Activated naive CD4-positive, alpha-beta T cell treated with anti-CD3 and anti-CD28 coated beads, Interleukin-2, amount 10 ng/mL, durations not matched to agents 7 days and 5 days (primary cell): ENCODE results near the gene AACS.
"Not testable (repeated sequence)": the region's sequence is repeated elsewhere in the genome, so short reads cannot be mapped to it uniquely, and the experiment has no call there.

Experiments
- CTCF ChIA-PET: fragments of 350-600 bp; sonication (Branson Sonifier 250); formaldehyde crosslinking; loops from one replicate; lab custom pipeline; 2021; ENCODE audit warnings: antibody characterized with exemption; lab: Charles Lee
- DNase-seq: peaks from one replicate; pipeline ENCODE4 v3.0.0-alpha.2; 2020
- H3K27ac Mint-ChIP-seq: one replicate; pipeline ENCODE4 v1.8.0; 2021; ENCODE audit warnings: mild to moderate bottlenecking, moderate library complexity, mixed read lengths
- H3K27me3 Mint-ChIP-seq: one replicate; pipeline ENCODE4 v1.8.0; 2021; ENCODE audit warnings: mild to moderate bottlenecking, mixed read lengths
- H3K36me3 Mint-ChIP-seq: one replicate; pipeline ENCODE4 v1.8.0; 2021; ENCODE audit warnings: mixed read lengths
- H3K4me1 Mint-ChIP-seq: one replicate; pipeline ENCODE4 v1.8.0; 2021; ENCODE audit warnings: mixed read lengths
- H3K4me3 Mint-ChIP-seq: one replicate; pipeline ENCODE4 v1.8.0; 2021; ENCODE audit warnings: mild to moderate bottlenecking, moderate library complexity, mixed read lengths
- H3K9me3 Mint-ChIP-seq: one replicate; pipeline ENCODE4 v1.8.0; 2021; ENCODE audit warnings: mixed read lengths

The AACS gene

DNA sequence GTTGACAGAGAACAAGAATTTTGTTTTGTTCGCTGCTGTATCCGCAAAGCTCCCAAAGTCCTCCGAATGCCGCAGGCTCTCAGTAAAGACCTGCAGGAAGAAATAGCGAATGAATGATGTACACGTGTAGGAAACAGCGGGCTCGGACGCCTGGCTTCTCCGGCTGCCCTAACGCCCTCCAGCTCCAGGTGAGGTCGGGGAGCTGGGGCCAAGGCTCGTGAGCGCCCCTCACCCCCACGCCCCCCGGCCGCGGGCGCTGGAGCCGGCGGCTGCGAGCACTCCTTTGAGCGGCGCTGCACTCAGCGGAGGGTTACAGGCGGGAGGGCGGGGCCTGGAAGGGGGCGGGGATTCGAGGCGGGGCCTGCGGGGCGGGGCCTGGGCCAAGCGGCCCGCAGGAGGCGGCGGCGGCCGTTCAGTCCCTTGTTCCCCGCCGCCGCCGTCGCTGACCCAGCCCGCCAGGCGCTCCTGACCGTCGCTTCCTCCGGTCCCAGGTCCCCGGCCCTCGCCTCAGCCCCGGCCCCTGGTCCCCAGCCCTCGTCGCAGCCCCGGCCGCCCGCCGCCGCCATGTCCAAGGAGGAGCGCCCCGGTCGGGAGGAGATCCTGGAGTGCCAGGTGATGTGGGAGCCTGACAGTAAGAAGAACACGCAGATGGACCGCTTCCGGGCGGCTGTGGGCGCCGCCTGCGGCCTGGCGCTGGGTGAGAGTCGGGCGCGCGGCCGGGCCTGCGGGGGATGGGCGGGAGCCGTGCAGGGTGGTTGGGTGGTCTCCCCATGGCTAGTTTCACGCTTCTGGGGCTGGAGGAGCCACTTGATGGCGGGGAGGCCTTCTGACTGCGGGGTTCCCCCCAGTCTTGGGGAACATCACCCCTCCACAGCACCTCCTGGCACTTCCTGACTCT is at the start of gene AACS:
Gene AACS, plus strand, starts transcription at position 415 of the 898 bp plus-strand sequence. Its CDS starts 150 bp downstream, at position 565.
- H3K9me3 Mint-ChIP-seq = no peaks in the 10 kb centered on the region
- H3K27me3 Mint-ChIP-seq = peaks cover 34% of the 10 kb centered on the region
- peak; percentile 83 for DNase-seq
- peaks cover 4% of the 10 kb centered on the region for H3K36me3 Mint-ChIP-seq
- H3K27ac Mint-ChIP-seq = no peak within 1 kb of the TSS
- H3K4me3 Mint-ChIP-seq = peak within 1 kb of the TSS; percentile 70
- CTCF ChIA-PET = interaction anchor here (1.4 kb wide), 1 partner anchor 125 kb away, joined by 4 read pairs; no protein-coding TSS in a partner anchor
- peaks cover 18% of the 10 kb centered on the region for H3K4me1 Mint-ChIP-seq

DNA sequence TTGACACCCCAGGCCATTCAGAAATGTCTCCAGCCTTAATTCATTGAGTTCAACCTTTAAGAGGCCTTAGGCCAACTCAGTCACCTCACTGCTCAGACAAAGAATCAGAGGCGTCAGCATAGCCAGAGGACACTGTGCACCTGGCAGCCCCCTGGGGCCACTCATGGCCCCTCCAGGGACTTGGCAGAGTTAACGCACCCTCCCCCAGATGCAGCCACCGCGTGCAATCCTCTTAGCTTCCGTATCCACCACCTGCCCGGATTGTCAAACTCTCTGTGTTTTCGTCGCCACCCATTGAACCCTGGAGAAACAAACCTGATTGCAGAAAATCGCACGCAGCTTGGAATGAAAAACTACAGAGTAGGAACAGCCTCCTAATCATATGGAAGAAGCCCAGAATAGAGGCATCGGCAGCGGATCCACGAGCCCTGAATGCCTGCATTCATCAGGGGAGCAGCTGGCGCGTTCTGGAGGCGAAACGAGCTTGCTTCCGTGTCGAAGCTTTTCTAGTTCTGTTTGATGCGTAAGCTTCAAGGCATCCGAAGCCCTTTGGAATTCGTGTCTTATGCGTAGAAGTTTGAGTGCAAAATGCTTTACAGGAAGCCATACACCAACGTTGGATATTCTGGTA is 49.4 kb upstream of the AACS start:
- CTCF ChIA-PET = no interaction called here
- no peaks in the 10 kb centered on the region for H3K9me3 Mint-ChIP-seq
- no peaks in the 10 kb centered on the region for H3K4me1 Mint-ChIP-seq
- no peak for DNase-seq
- H3K36me3 Mint-ChIP-seq = peaks cover 20% of the 10 kb centered on the region
- no peak overlapping the region for H3K4me3 Mint-ChIP-seq
- no peak overlapping the region for H3K27ac Mint-ChIP-seq
- no peaks in the 10 kb centered on the region for H3K27me3 Mint-ChIP-seq

- no peak overlapping the region for H3K27ac Mint-ChIP-seq
- H3K27me3 Mint-ChIP-seq = no peaks in the 10 kb centered on the region
- no peaks in the 10 kb centered on the region for H3K4me1 Mint-ChIP-seq
- CTCF ChIA-PET = no interaction called here
- peaks cover 23% of the 10 kb centered on the region for H3K36me3 Mint-ChIP-seq
- H3K9me3 Mint-ChIP-seq = no peaks in the 10 kb centered on the region
- no peak for DNase-seq
- no peak overlapping the region for H3K4me3 Mint-ChIP-seq
These were observed 47.4 kb upstream of the AACS start for GRCh38 chr12:125017801-125018200.

GRCh38 chr12:125018356-125018755 is 46.9 kb upstream of the AACS start:
- H3K36me3 Mint-ChIP-seq = peaks cover 28% of the 10 kb centered on the region
- H3K27ac Mint-ChIP-seq = peak overlapping the region; percentile 51
- DNase-seq = no peak
- CTCF ChIA-PET = no interaction called here
- H3K4me3 Mint-ChIP-seq = no peak overlapping the region
- no peaks in the 10 kb centered on the region for H3K9me3 Mint-ChIP-seq
- H3K4me1 Mint-ChIP-seq = no peaks in the 10 kb centered on the region
- H3K27me3 Mint-ChIP-seq = no peaks in the 10 kb centered on the region

DNA sequence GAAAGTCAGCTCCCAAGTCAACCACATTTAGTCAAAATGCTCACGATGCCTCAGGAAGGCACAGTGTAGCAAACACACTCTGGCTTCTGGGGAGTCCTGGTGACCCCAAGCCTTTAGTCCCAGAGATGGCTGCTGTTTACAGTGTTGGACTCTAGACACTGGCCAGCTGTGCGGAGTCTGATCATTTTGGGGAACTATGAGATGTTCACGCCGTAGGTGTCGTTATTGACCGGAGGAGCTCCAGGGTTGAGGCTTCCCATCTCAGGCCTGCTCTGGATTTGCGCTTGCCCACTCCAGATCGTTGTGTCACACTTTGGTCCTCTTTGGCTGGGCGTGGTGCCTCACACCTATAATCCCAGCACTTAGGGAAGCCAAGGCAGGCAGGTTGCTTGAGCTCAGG is 44.1 kb upstream of the AACS start:
- H3K36me3 Mint-ChIP-seq = peaks cover 39% of the 10 kb centered on the region
- H3K27me3 Mint-ChIP-seq = no peaks in the 10 kb centered on the region
- CTCF ChIA-PET = no interaction called here
- no peaks in the 10 kb centered on the region for H3K4me1 Mint-ChIP-seq
- H3K9me3 Mint-ChIP-seq = no peaks in the 10 kb centered on the region
- H3K27ac Mint-ChIP-seq = no peak overlapping the region
- DNase-seq = no peak
- H3K4me3 Mint-ChIP-seq = no peak overlapping the region

GRCh38 chr12:125021771-125022170 is 43.5 kb upstream of the AACS start:
- Mint-ChIP-seq H3K4me3 (no peak overlapping the region), H3K27ac (no peak overlapping the region), H3K4me1 (no peaks in the 10 kb centered on the region), H3K9me3 (no peaks in the 10 kb centered on the region), H3K27me3 (no peaks in the 10 kb centered on the region), H3K36me3 (peaks cover 40% of the 10 kb centered on the region)
- DNase-seq = no peak
- CTCF ChIA-PET = no interaction called here

- DNase-seq = no peak
- Mint-ChIP-seq H3K36me3 (peaks cover 40% of the 10 kb centered on the region), H3K9me3 (no peaks in the 10 kb centered on the region), H3K4me3 (no peak overlapping the region), H3K27ac (no peak overlapping the region), H3K27me3 (no peaks in the 10 kb centered on the region), H3K4me1 (no peaks in the 10 kb centered on the region)
- CTCF ChIA-PET = no interaction called here
These were observed 42.2 kb upstream of the AACS start for GRCh38 chr12:125023065-125023464.

GRCh38 chr12:125024949-125025563 is 40.2 kb upstream of the AACS start:
- peaks cover 35% of the 10 kb centered on the region for H3K36me3 Mint-ChIP-seq
- CTCF ChIA-PET = no interaction called here
- no peak overlapping the region for H3K4me3 Mint-ChIP-seq
- no peaks in the 10 kb centered on the region for H3K4me1 Mint-ChIP-seq
- no peaks in the 10 kb centered on the region for H3K9me3 Mint-ChIP-seq
- no peak overlapping the region for H3K27ac Mint-ChIP-seq
- no peak for DNase-seq
- H3K27me3 Mint-ChIP-seq = no peaks in the 10 kb centered on the region

DNA sequence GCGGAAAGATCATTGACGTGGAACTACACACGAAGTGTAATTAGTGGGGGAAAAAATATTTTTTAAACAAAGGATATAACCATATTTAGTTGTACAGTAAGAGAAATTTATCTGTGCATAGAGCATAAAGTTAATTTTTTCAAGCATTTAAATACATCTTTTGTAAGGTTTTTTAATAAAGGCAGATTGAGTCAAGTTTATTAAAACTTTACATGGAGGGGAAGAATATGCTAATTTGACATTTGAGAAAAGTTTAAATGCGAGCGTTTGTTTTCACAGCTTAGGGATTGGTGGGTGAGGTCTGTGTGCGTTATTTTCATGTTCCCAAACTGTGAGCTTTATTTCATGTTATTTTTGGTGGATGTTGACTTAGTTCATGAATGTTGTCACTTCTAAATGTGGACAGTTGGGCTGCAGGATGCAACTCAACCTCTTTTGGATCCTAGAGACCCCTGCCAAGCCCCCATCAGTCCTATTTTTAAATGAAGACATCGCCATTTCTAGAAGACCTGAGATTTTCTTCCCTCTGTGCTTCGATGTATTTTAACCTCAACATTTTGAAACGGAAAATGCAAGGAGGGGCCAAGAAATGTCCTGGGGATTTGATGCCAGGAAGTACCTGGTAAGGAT is 39.5 kb upstream of the AACS start:
- Mint-ChIP-seq H3K4me3 (no peak overlapping the region), H3K36me3 (peaks cover 34% of the 10 kb centered on the region), H3K9me3 (no peaks in the 10 kb centered on the region), H3K27me3 (no peaks in the 10 kb centered on the region), H3K27ac (no peak overlapping the region), H3K4me1 (no peaks in the 10 kb centered on the region)
- CTCF ChIA-PET = no interaction called here
- DNase-seq = no peak

DNA sequence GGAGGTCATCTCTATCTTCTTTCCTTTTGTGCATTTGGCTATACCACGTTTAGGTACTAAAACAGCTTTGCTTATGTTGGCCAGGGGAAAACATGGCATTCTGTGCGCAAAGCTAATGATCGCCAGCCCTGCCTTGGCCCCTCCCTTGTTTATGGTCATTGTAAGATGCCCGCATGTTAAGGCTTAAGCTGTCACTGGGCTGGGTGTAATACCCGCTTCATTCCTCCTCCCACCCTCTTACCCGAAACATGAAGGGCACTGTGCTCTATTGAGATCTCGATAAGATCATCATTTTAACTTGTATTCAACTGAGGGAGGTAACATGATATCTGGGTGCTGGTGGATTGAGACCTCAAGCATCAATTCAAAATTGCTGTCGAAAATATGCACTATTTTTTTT is 37.1 kb upstream of the AACS start:
- Mint-ChIP-seq H3K27me3 (no peaks in the 10 kb centered on the region), H3K36me3 (peaks cover 24% of the 10 kb centered on the region), H3K4me1 (no peaks in the 10 kb centered on the region), H3K9me3 (no peaks in the 10 kb centered on the region), H3K27ac (peak overlapping the region; percentile 62), H3K4me3 (no peak overlapping the region)
- DNase-seq = no peak
- CTCF ChIA-PET = no interaction called here

- Mint-ChIP-seq H3K9me3 (peaks cover 2% of the 10 kb centered on the region), H3K4me3 (no peak overlapping the region), H3K36me3 (peaks cover 19% of the 10 kb centered on the region), H3K4me1 (no peaks in the 10 kb centered on the region), H3K27ac (no peak overlapping the region), H3K27me3 (no peaks in the 10 kb centered on the region)
- CTCF ChIA-PET = interaction anchor here (0.6 kb wide), 1 partner anchor 94 kb away, joined by 4 read pairs; no protein-coding TSS in a partner anchor
- DNase-seq = no peak
These were observed 35.4 kb upstream of the AACS start for GRCh38 chr12:125029761-125030358.

- H3K36me3 Mint-ChIP-seq, CTCF ChIA-PET: not testable (repeated sequence)
These were observed 33.8 kb upstream of the AACS start for GRCh38 chr12:125031471-125031870.

DNA sequence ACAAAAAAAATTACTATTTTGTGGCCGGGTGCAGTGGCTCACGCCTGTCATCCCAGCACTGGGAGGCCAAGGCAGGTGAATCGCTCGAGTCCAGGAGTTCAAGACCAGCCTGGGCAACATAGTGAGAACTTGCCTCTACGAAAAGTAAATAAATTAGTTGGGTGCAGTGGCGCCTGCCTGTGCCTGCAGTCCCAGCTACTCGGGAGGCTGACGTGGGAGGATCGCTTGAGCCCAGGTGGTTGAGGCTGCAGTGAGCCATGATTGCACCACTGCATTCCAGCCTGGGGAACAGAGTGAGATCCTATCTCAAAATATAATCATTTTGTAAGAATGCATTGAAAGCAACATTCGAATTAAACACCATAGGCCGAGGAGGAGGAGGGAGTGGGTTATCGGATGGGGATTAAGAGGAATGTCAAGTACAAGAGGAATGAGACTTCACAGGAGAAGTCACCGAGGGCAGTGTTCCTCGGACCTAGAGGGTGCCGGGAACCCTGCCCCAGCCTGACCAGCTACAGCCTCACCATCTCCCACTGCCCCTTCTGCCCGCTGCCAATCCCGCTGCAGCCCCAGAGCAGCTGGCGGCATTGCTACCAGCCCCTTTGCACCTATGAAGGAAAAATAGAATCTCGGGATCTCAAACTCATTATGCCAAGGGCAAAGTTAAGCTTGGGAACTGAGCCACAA is 32.6 kb upstream of the AACS start:
- H3K27ac Mint-ChIP-seq = peak overlapping the region; percentile 49
- H3K4me1 Mint-ChIP-seq = no peaks in the 10 kb centered on the region
- DNase-seq = no peak
- H3K36me3 Mint-ChIP-seq = peaks cover 8% of the 10 kb centered on the region
- H3K4me3 Mint-ChIP-seq = no peak overlapping the region
- no peaks in the 10 kb centered on the region for H3K27me3 Mint-ChIP-seq
- peaks cover 7% of the 10 kb centered on the region for H3K9me3 Mint-ChIP-seq
- CTCF ChIA-PET = no interaction called here

More at GRCh38 chr12:125031471-125031870, 33.8 kb upstream of the AACS start:
- not testable (repeated sequence) for H3K9me3 Mint-ChIP-seq, H3K27ac Mint-ChIP-seq, H3K4me1 Mint-ChIP-seq, H3K4me3 Mint-ChIP-seq, DNase-seq, H3K27me3 Mint-ChIP-seq
